NCI-H1436 (cell line): ENCODE measurements around the gene ARL5C.

Source experiments
- DNase-seq: peaks from one replicate; lab custom pipeline; 2025; lab: John Stamatoyannopoulos, UW

Gene ARL5C

GRCh38 chr17:39167476-39167875, 1.5 kb upstream of the ARL5C start:
- no peak for DNase-seq

- DNase-seq = peak; percentile 14
These were observed 725 bp upstream of the ARL5C start for GRCh38 chr17:39166437-39167335.

GRCh38 chr17:39165178-39165840, 652 bp downstream of the ARL5C start:
- no peak for DNase-seq

GRCh38 chr17:39164675-39165143, 1.3 kb downstream of the ARL5C start:
- DNase-seq = peak; percentile 67

- no peak for DNase-seq
These were observed 4.0 kb downstream of the ARL5C start for GRCh38 chr17:39161962-39162361.

GRCh38 chr17:39158623-39159022, 7.3 kb downstream of the ARL5C start:
- DNase-seq = no peak

GRCh38 chr17:39156491-39156890, 9.5 kb downstream of the ARL5C start:
- DNase-seq = no peak

GRCh38 chr17:39155654-39156053, 10.3 kb downstream of the ARL5C start:
- DNase-seq = no peak

- peak; percentile 84 for DNase-seq
These were observed 12.3 kb downstream of the ARL5C start for GRCh38 chr17:39153599-39154051.

GRCh38 chr17:39151943-39152818, 13.8 kb downstream of the ARL5C start:
- DNase-seq = no peak

- no peak for DNase-seq
These were observed 14.6 kb downstream of the ARL5C start, which contains the start of gene PLXDC1 for GRCh38 chr17:39151150-39151942. TSS of gene PLXDC1 (minus strand) at chr17:39151637. CDS start at chr17:39151437, 200 bp downstream.

- DNase-seq = no peak
These were observed 15.2 kb downstream of the ARL5C start for GRCh38 chr17:39150795-39151149.

- DNase-seq = no peak
These were observed 15.8 kb downstream of the ARL5C start for GRCh38 chr17:39150104-39150634.

- no peak for DNase-seq
These were observed 18.5 kb downstream of the ARL5C start for GRCh38 chr17:39147221-39148185.

GRCh38 chr17:39146273-39146672, 19.7 kb downstream of the ARL5C start:
- DNase-seq = no peak

- no peak for DNase-seq
These were observed 20.8 kb downstream of the ARL5C start for GRCh38 chr17:39145143-39145542.

GRCh38 chr17:39144416-39144840, 21.5 kb downstream of the ARL5C start:
- no peak for DNase-seq

GRCh38 chr17:39143552-39144093, 22.3 kb downstream of the ARL5C start:
- DNase-seq = no peak

- no peak for DNase-seq
These were observed 23.9 kb downstream of the ARL5C start for GRCh38 chr17:39141915-39142664.
